Naive thymus-derived CD4-positive, alpha-beta T cell (primary cell): ENCODE measurements around the gene RFXAP. TPM values are rescaled to one million over a fixed set of nuclear protein-coding genes. Genes with fewer than 3 reads are reported as not detected.

Experiments used
- ATAC-seq: fragments of 150-1000 bp; cut with Tn5 transposase; 2 replicates; pipeline ENCODE4 v1.10.0; 2021; ENCODE audit warnings: mild to moderate bottlenecking, moderate library complexity
- CTCF ChIA-PET: fragments of 350-600 bp; sonication (Branson Sonifier 250); formaldehyde crosslinking; loops from one replicate; lab custom pipeline; 2021; ENCODE audit warnings: antibody characterized with exemption; lab: Charles Lee
- POLR2A ChIA-PET: fragments of 350-600 bp; sonication (Branson Sonifier 250); formaldehyde crosslinking; loops from one replicate; lab custom pipeline; 2021; ENCODE audit warnings: antibody characterized with exemption, inconsistent platforms; lab: Charles Lee
- DNase-seq, 9 donors: peaks; one replicate each; pipeline versions ENCODE4 v3.0.0 to v3.0.0-alpha.2; 2020 to 2022; ENCODE audit warnings: mixed read lengths in 1 of 9
- H3K27ac ChIP-seq: one replicate; pipeline ENCODE4 v1.7.0; 2013; ENCODE audit warnings: mild to moderate bottlenecking, low read depth, low read length, moderate library complexity
- H3K27me3 ChIP-seq, 2 donors: one replicate each; pipeline ENCODE4 v1.7.0; 2013; ENCODE audit warnings: low read length in 2 of 2, mild to moderate bottlenecking in 2 of 2, moderate library complexity in 2 of 2; ENCODE audit not compliant: control insufficient read depth in 2 of 2, insufficient read depth in 2 of 2
- H3K36me3 ChIP-seq, 3 experiments: 1 replicate in 2 of 3; 2 replicates in 1 of 3; pipeline ENCODE4 v1.7.0; 2013; ENCODE audit warnings: low read length in 3 of 3, mild to moderate bottlenecking in 3 of 3, moderate library complexity in 1 of 3; ENCODE audit not compliant: insufficient read depth in 3 of 3, control insufficient read depth in 2 of 3
- H3K4me1 ChIP-seq, 2 donors: one replicate each; pipeline ENCODE4 v1.7.0; 2013; ENCODE audit warnings: low read length in 2 of 2, mild to moderate bottlenecking in 2 of 2, moderate library complexity in 1 of 2; ENCODE audit not compliant: control insufficient read depth in 2 of 2, insufficient read depth in 2 of 2
- H3K4me3 ChIP-seq: 2 replicates; pipeline ENCODE4 v1.7.0; 2013; ENCODE audit warnings: mild to moderate bottlenecking, low read length
- H3K9me3 ChIP-seq, 3 experiments: 1 replicate in 2 of 3; 2 replicates in 1 of 3; pipeline ENCODE4 v1.7.0; 2013; ENCODE audit warnings: low read length in 3 of 3; ENCODE audit not compliant: control insufficient read depth in 2 of 3
- H3K27ac Mint-ChIP-seq, 9 donors: one replicate each; pipeline ENCODE4 v1.8.0; 2020 to 2022; ENCODE audit warnings: mixed read lengths in 9 of 9, mild to moderate bottlenecking in 8 of 9, moderate library complexity in 5 of 9, inconsistent platforms in 2 of 9
- H3K27me3 Mint-ChIP-seq, 5 donors: one replicate each; pipeline ENCODE4 v1.8.0; 2021 to 2022; ENCODE audit warnings: mixed read lengths in 5 of 5, mild to moderate bottlenecking in 1 of 5
- H3K36me3 Mint-ChIP-seq, 5 donors: one replicate each; pipeline ENCODE4 v1.8.0; 2020 to 2022; ENCODE audit warnings: mixed read lengths in 5 of 5, mild to moderate bottlenecking in 3 of 5, inconsistent platforms in 1 of 5
- H3K4me1 Mint-ChIP-seq, 7 donors: one replicate each; pipeline ENCODE4 v1.8.0; 2020 to 2022; ENCODE audit warnings: mixed read lengths in 7 of 7, mild to moderate bottlenecking in 3 of 7, inconsistent platforms in 1 of 7
- H3K4me3 Mint-ChIP-seq, 10 donors: one replicate each; pipeline ENCODE4 v1.8.0; 2020 to 2022; ENCODE audit warnings: mild to moderate bottlenecking in 10 of 10, mixed read lengths in 10 of 10, moderate library complexity in 6 of 10, inconsistent platforms in 2 of 10
- H3K9me3 Mint-ChIP-seq, 11 donors: one replicate each; pipeline ENCODE4 v1.8.0; 2020 to 2022; ENCODE audit warnings: mixed read lengths in 11 of 11, mild to moderate bottlenecking in 4 of 11, inconsistent platforms in 1 of 11, moderate library complexity in 1 of 11
- intact Hi-C, 2 donors: fragments of 100-400 bp; cut with micrococcal nuclease; formaldehyde crosslinking; loops; one replicate each; pipeline ENCODE4 v1.15.1; 2023
- polyA plus RNA-seq, 2 donors: library from polyadenylated mRNA; unstranded; fragments of 300-500 nt; fragmentation: Illumina TruSeq; gene quantifications; one replicate each; pipeline ENCODE4 v1.2.3, GENCODE V29; 2021
- total RNA-seq, 6 experiments: library from RNA in 5 of 6; stranded (reverse) in 5 of 6; gene quantifications; 1 replicate in 5 of 6; 2 replicates in 1 of 6; pipeline ENCODE4 v1.2.3 and lab custom pipeline; 2021 to 2026

RFXAP gene
- total and polyA plus RNA-seq, 7 experiments from 2014 or later: 2.4 to 12.7 (median 7.9) TPM

GRCh38 chr13:36794706-36795105 lies 24.3 kb upstream of the RFXAP start:
- DNase-seq (no peak), ATAC-seq (no peak)
- Histone ChIP-seq H3K4me3 (no peak overlapping the region), H3K9me3 (no peaks in the 10 kb centered on the region), H3K27ac (no peak overlapping the region), H3K4me1 (no peaks in the 10 kb centered on the region), H3K27me3 (no peaks in the 10 kb centered on the region), H3K36me3 (no peaks in the 10 kb centered on the region)
- intact Hi-C loops: no loop called here
- CTCF ChIA-PET: no interaction called here
- Mint-ChIP-seq H3K27me3 (peaks cover 9 to 35% (median 17%) of the 10 kb centered on the region in 5 donors), H3K4me3 (no peak overlapping the region), H3K4me1 (peaks cover 0 to 1% (median 0%) of the 10 kb centered on the region in 7 donors), H3K36me3 (no peaks in the 10 kb centered on the region), H3K27ac (no peak overlapping the region), H3K9me3 (no peaks in the 10 kb centered on the region)
- POLR2A ChIA-PET: no interaction called here

DNA sequence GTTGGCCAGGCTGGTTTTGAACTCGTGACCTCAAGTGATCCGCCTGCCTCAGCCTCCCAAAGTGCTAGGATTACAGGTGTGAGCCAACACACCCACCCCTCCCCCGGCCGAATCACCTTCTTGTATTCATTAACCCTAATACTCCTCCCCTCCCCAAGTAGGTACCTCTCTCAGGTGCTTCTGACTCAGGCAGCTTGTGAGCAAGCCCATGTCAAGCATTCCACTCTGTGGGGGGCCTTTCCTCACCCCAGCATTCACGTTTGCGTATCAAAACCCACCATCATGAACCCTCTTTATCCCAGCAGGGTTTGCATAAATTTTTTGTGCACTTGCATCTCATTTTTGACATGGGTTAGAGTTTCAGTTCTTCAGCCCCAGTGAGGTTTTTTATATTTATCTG lies 23.6 kb upstream of the RFXAP start:
- no peaks in the 10 kb centered on the region for H3K36me3 ChIP-seq
- Mint-ChIP-seq H3K36me3 (no peaks in the 10 kb centered on the region), H3K27ac (no peak overlapping the region), H3K4me3 (no peak overlapping the region), H3K4me1 (peaks cover 0 to 1% (median 0%) of the 10 kb centered on the region in 7 donors), H3K27me3 (peaks cover 13 to 32% (median 18%) of the 10 kb centered on the region in 5 donors), H3K9me3 (no peaks in the 10 kb centered on the region)
- intact Hi-C loops: no loop called here
- no peak overlapping the region for H3K4me3 ChIP-seq
- CTCF ChIA-PET: no interaction called here
- POLR2A ChIA-PET: no interaction called here
- no peaks in the 10 kb centered on the region for H3K9me3 ChIP-seq
- DNase-seq: no peak
- H3K27ac ChIP-seq: no peak overlapping the region
- no peaks in the 10 kb centered on the region for H3K4me1 ChIP-seq
- ATAC-seq: no peak
- no peaks in the 10 kb centered on the region for H3K27me3 ChIP-seq

DNA sequence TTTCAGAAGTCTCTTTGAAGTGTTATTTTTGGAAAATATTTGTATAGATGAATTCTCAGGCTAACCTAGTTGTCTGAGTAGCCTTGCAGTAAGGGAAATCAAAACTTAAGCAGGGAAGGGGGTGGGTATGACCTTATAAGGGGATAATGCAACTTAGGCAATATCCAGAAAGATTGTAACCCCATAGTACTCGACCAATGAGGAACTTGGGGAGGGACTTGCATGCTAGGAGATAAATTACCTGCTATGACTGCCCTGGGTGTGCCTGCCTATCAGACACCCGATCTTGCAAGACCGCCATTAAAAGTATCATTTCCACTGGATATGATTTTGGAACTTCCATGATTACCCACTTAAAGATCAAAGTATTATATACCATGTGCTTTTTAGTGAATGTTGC lies 23.0 kb upstream of the RFXAP start:
- H3K9me3 Mint-ChIP-seq: no peaks in the 10 kb centered on the region
- Histone ChIP-seq H3K4me1 (no peaks in the 10 kb centered on the region), H3K4me3 (no peak overlapping the region), H3K36me3 (no peaks in the 10 kb centered on the region), H3K27ac (no peak overlapping the region), H3K27me3 (no peaks in the 10 kb centered on the region), H3K9me3 (no peaks in the 10 kb centered on the region)
- peaks cover 14 to 29% (median 17%) of the 10 kb centered on the region in 5 donors for H3K27me3 Mint-ChIP-seq
- H3K27ac Mint-ChIP-seq: no peak overlapping the region
- CTCF ChIA-PET: no interaction called here
- H3K36me3 Mint-ChIP-seq: no peaks in the 10 kb centered on the region
- DNase-seq: no peak
- no peak overlapping the region for H3K4me3 Mint-ChIP-seq
- intact Hi-C loops: no loop called here
- POLR2A ChIA-PET: no interaction called here
- H3K4me1 Mint-ChIP-seq: peaks cover 0 to 1% (median 0%) of the 10 kb centered on the region in 7 donors
- no peak for ATAC-seq

DNA sequence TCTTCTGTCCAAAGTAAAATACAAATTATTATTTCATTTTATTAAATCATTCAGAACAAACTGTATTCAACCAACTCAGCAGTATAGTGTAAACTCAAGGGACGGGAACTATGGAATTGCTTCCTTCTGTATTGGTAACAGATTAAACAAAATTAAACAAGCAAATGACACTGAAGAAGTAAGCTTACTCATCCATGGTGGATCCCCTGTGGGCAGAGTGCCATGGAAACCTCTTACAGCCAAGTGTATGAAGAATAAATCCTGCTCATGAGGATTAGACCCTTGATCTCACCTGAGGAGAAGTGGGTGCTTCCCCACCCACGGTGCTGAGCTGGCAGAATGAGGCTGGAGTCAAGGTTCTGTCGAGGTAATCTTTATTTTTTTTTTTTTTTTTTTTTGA lies 18.0 kb upstream of the RFXAP start:
- Mint-ChIP-seq H3K36me3 (no peaks in the 10 kb centered on the region), H3K4me1 (peaks cover 0 to 1% (median 0%) of the 10 kb centered on the region in 7 donors), H3K27ac (no peak overlapping the region), H3K27me3 (peaks cover 31 to 39% (median 33%) of the 10 kb centered on the region in 5 donors), H3K4me3 (no peak overlapping the region), H3K9me3 (no peaks in the 10 kb centered on the region)
- POLR2A ChIA-PET: no interaction called here
- Histone ChIP-seq H3K9me3 (no peaks in the 10 kb centered on the region), H3K4me1 (no peaks in the 10 kb centered on the region), H3K4me3 (no peak overlapping the region), H3K27ac (no peak overlapping the region), H3K27me3 (no peaks in the 10 kb centered on the region), H3K36me3 (no peaks in the 10 kb centered on the region)
- CTCF ChIA-PET: no interaction called here
- DNase-seq: no peak
- ATAC-seq: no peak
- intact Hi-C loops: no loop called here

GRCh38 chr13:36804588-36804987 lies 14.4 kb upstream of the RFXAP start:
- no peak for ATAC-seq

DNA sequence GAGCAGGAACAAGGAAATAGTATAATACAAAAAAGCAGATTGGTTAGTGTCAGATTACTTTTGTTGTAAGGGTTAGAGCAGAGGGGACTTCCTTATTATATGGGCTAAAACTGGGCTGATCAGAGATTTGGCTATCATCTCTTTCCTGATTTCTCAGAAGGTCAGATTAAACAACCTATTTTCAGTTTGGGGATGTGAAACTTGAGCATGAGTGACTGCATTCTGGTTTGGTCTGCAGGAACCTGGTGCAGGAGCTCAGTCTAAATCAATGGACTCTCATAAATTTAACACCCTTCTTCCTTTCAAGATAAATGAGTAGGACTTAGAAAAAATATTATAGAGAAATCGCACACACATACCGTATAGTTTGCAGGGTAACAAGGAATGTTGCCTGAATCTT lies 12.9 kb upstream of the RFXAP start:
- Mint-ChIP-seq H3K27ac (no peak overlapping the region), H3K4me1 (no peaks in the 10 kb centered on the region), H3K9me3 (no peaks in the 10 kb centered on the region), H3K36me3 (no peaks in the 10 kb centered on the region), H3K27me3 (peaks cover 35 to 49% (median 46%) of the 10 kb centered on the region in 5 donors), H3K4me3 (no peak overlapping the region)
- no peaks in the 10 kb centered on the region for H3K4me1 ChIP-seq
- ChIA-PET POLR2A (interaction anchor here (1.1 kb wide), 1 partner anchor 9 kb away, joined by 3 read pairs; no protein-coding TSS in a partner anchor), CTCF (no interaction called here)
- intact Hi-C loops: no loop called here
- DNase-seq (no peak), ATAC-seq (no peak)
- H3K27ac ChIP-seq: no peak overlapping the region
- no peaks in the 10 kb centered on the region for H3K9me3 ChIP-seq
- no peaks in the 10 kb centered on the region for H3K27me3 ChIP-seq
- no peak overlapping the region for H3K4me3 ChIP-seq
- no peaks in the 10 kb centered on the region for H3K36me3 ChIP-seq

More at GRCh38 chr13:36804588-36804987, 14.4 kb upstream of the RFXAP start:
- Mint-ChIP-seq H3K27ac (no peak overlapping the region), H3K9me3 (no peaks in the 10 kb centered on the region), H3K4me3 (no peak overlapping the region), H3K36me3 (no peaks in the 10 kb centered on the region), H3K4me1 (no peaks in the 10 kb centered on the region), H3K27me3 (peaks cover 32 to 52% (median 42%) of the 10 kb centered on the region in 5 donors)
- intact Hi-C loops: no loop called here
- ChIA-PET CTCF (no interaction called here), POLR2A (no interaction called here)
- Histone ChIP-seq H3K36me3 (no peaks in the 10 kb centered on the region), H3K27ac (no peak overlapping the region), H3K27me3 (no peaks in the 10 kb centered on the region), H3K9me3 (no peaks in the 10 kb centered on the region), H3K4me1 (no peaks in the 10 kb centered on the region), H3K4me3 (no peak overlapping the region)
- no peak for DNase-seq

DNA sequence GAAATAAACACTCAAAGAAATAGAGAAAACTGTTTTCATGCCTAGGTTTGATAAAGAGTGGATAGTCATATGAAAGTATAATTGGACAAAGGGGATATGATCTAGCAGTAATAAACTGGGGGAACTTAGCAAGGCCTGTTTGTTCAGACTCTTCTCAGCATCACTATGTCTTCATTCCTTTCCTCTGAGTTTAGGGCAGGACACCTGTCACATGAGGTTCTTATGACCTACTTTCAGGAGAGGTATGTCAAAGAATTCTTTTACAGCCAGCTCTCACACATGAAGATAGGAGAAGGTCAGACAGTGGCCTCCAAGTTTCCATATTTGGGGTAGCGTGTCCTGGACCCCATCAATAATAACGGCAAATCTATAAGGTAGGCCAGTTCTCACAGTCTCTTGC lies 11.4 kb upstream of the RFXAP start:
- CTCF ChIA-PET: no interaction called here
- intact Hi-C loops: no loop called here
- no peak overlapping the region for H3K4me3 ChIP-seq
- no peaks in the 10 kb centered on the region for H3K4me1 Mint-ChIP-seq
- POLR2A ChIA-PET: no interaction called here
- no peaks in the 10 kb centered on the region for H3K9me3 ChIP-seq
- H3K27ac Mint-ChIP-seq: no peak overlapping the region
- H3K27me3 ChIP-seq: no peaks in the 10 kb centered on the region
- peaks cover 0 to 1% (median 0%) of the 10 kb centered on the region in 11 donors for H3K9me3 Mint-ChIP-seq
- no peak overlapping the region for H3K27ac ChIP-seq
- DNase-seq (no peak), ATAC-seq (no peak)
- peaks cover 0 to 4% (median 0%) of the 10 kb centered on the region in 5 donors for H3K36me3 Mint-ChIP-seq
- no peaks in the 10 kb centered on the region for H3K36me3 ChIP-seq
- H3K4me3 Mint-ChIP-seq: no peak overlapping the region
- peaks cover 43 to 58% (median 52%) of the 10 kb centered on the region in 5 donors for H3K27me3 Mint-ChIP-seq
- no peaks in the 10 kb centered on the region for H3K4me1 ChIP-seq
